Progenitor cell of endocrine pancreas (in vitro differentiated cells): ENCODE data around the gene PMEPA1. TPM values are rescaled to one million over a fixed set of nuclear protein-coding genes. Genes with fewer than 3 reads are reported as not detected.

Experiments
- DNase-seq: peaks from one replicate; pipeline ENCODE4 v3.0.0; 2021; ENCODE audit warnings: low spot score; ENCODE audit not compliant: unreplicated experiment
- H3K27ac Mint-ChIP-seq: 2 replicates; pipeline ENCODE4 v1.8.0; 2021; ENCODE audit warnings: mild to moderate bottlenecking, moderate library complexity, mixed read lengths
- H3K27me3 Mint-ChIP-seq: 2 replicates; pipeline ENCODE4 v1.8.0; 2021; ENCODE audit warnings: mixed read lengths
- H3K36me3 Mint-ChIP-seq: 2 replicates; pipeline ENCODE4 v1.8.0; 2022; ENCODE audit warnings: mixed read lengths; ENCODE audit not compliant: insufficient read depth
- H3K4me1 Mint-ChIP-seq: 2 replicates; pipeline ENCODE4 v1.8.0; 2021; ENCODE audit warnings: low read depth, mixed read lengths
- H3K4me3 Mint-ChIP-seq: 2 replicates; pipeline ENCODE4 v1.8.0; 2021; ENCODE audit warnings: low read depth, mild to moderate bottlenecking, moderate library complexity, mixed read lengths
- H3K9me3 Mint-ChIP-seq: 2 replicates; pipeline ENCODE4 v1.8.0; 2021; ENCODE audit warnings: low read depth, mixed read lengths
- CTCF ChIP-seq: fragments of 200-600 bp; sonication (generic); IDR thresholded peaks from one replicate; pipeline ENCODE4 v1.5.0; 2021; ENCODE audit warnings: antibody characterized with exemption, mild to moderate bottlenecking; ENCODE audit not compliant: unreplicated experiment
- total RNA-seq: library from RNA; stranded (reverse); gene quantifications from 2 replicates; pipeline ENCODE4 v1.2.1, GENCODE V29; 2021

Gene PMEPA1
- total RNA-seq, 1 donor from 2014 or later, result 9.1 TPM

- no peak for TF ChIP-seq CTCF
- Mint-ChIP-seq H3K27me3 (peaks cover 3% of the 10 kb centered on the region), H3K4me1 (peaks cover 32% of the 10 kb centered on the region), H3K36me3 (no peaks in the 10 kb centered on the region), H3K9me3 (no peaks in the 10 kb centered on the region), H3K4me3 (no peak overlapping the region), H3K27ac (no peak overlapping the region)
- no peak for DNase-seq
These were observed 4.8 kb upstream of the PMEPA1 start for GRCh38 chr20:57714409-57715267.

GRCh38 chr20:57713951-57714350 is 4.1 kb upstream of the PMEPA1 start:
- TF ChIP-seq CTCF, result no peak
- Mint-ChIP-seq H3K27me3 (peaks cover 3% of the 10 kb centered on the region), H3K4me1 (peaks cover 32% of the 10 kb centered on the region), H3K27ac (no peak overlapping the region), H3K36me3 (no peaks in the 10 kb centered on the region), H3K4me3 (no peak overlapping the region), H3K9me3 (no peaks in the 10 kb centered on the region)
- DNase-seq, result no peak

DNA sequence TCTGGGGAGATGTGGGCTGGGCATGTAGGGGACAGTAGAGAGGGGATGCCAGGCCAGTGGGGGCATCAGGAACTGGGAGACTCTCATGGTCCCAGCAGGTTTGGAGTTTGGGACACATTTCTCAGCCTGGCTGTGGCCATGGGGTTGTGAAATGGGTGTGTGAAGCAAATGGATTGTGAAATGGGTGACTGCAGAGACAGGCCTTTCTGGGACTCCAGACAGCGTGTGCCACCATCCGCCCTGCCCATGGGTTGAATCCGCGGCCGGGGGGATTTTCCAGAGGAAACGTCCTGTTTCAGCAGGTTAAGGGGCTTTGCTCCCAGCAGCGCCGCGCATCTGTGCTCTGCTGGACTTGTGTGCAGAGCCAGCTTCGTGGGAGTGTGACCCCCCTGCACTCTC is 3.7 kb upstream of the PMEPA1 start:
- DNase-seq, result no peak
- Mint-ChIP-seq H3K4me1 (peaks cover 35% of the 10 kb centered on the region), H3K36me3 (no peaks in the 10 kb centered on the region), H3K27me3 (peaks cover 7% of the 10 kb centered on the region), H3K4me3 (no peak overlapping the region), H3K27ac (no peak overlapping the region), H3K9me3 (no peaks in the 10 kb centered on the region)
- TF ChIP-seq CTCF, result no peak

DNA sequence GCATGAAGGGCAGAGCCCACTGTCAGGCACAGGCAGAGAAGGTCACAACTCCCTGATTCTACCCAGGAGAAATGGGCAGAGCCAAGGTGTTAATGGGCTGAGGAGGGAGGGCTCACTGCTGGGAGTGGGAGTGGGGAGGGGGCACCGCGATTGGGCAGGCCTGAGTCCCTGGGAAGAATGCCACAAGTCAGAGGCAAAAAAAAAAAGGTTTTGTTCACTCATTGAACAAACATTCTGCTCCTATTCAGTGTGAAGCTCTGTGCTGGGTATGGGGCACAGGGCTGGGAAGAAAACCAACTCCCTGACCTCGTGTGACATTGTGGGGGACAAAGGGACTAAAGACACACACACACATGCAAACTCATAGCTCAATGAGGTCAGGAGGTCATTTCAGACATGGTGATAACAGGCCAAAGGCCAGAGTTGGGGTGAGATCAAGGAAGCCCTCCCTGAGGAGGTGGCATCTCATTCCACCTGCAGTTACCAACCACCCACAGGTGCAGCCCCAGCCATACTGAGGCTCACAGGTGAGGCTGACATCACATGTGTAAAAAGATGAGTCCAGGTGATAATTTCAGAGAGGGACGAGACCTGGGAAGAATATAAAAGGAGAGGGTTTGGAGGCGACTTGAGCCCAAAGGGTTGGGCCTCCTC is 3.2 kb upstream of the PMEPA1 start:
- DNase-seq, result no peak
- no peak overlapping the region for H3K4me3 Mint-ChIP-seq
- H3K27me3 Mint-ChIP-seq, result peaks cover 10% of the 10 kb centered on the region
- H3K9me3 Mint-ChIP-seq, result no peaks in the 10 kb centered on the region
- H3K27ac Mint-ChIP-seq, result peak overlapping the region; percentile 85
- no peak for TF ChIP-seq CTCF
- H3K4me1 Mint-ChIP-seq, result peaks cover 36% of the 10 kb centered on the region
- H3K36me3 Mint-ChIP-seq, result no peaks in the 10 kb centered on the region

- H3K27me3 Mint-ChIP-seq, result peaks cover 15% of the 10 kb centered on the region
- no peak for DNase-seq
- peaks cover 39% of the 10 kb centered on the region for H3K4me1 Mint-ChIP-seq
- no peak for TF ChIP-seq CTCF
- no peaks in the 10 kb centered on the region for H3K36me3 Mint-ChIP-seq
- peak overlapping the region; percentile 85 for H3K27ac Mint-ChIP-seq
- peak overlapping the region; percentile 32 for H3K4me3 Mint-ChIP-seq
- H3K9me3 Mint-ChIP-seq, result no peaks in the 10 kb centered on the region
These were observed 2.5 kb upstream of the PMEPA1 start for GRCh38 chr20:57712341-57712740.
